NCI-H2227 (cell line): Measurements from ENCODE around the gene CXCL16.
"Not testable (repeated sequence)": the region's sequence is repeated elsewhere in the genome, so short reads cannot be mapped to it uniquely, and the experiment has no call there.

Experiments used
- DNase-seq: peaks from one replicate; lab custom pipeline; 2025; ENCODE audit not compliant: unreplicated experiment; lab: John Stamatoyannopoulos, UW

CXCL16 gene

GRCh38 chr17:4722678-4723240, 17.0 kb downstream of the CXCL16 start:
- DNase-seq: no peak

GRCh38 chr17:4721203-4722135, 18.3 kb downstream of the CXCL16 start:
- no peak for DNase-seq

GRCh38 chr17:4720787-4721186, 18.9 kb downstream of the CXCL16 start:
- no peak for DNase-seq

- DNase-seq: no peak
Observed at GRCh38 chr17:4719684-4720221, 20.0 kb downstream of the CXCL16 start.

GRCh38 chr17:4719146-4719545, 20.6 kb downstream of the CXCL16 start:
- DNase-seq: no peak

- no peak for DNase-seq
Observed at GRCh38 chr17:4718276-4718675, 21.5 kb downstream of the CXCL16 start.

- no peak for DNase-seq
Observed at GRCh38 chr17:4717791-4718190, 21.9 kb downstream of the CXCL16 start.

GRCh38 chr17:4716081-4716480, 23.6 kb downstream of the CXCL16 start:
- no peak for DNase-seq

- no peak for DNase-seq
Observed at GRCh38 chr17:4715063-4715744, 24.5 kb downstream of the CXCL16 start.

GRCh38 chr17:4714340-4715062, 25.2 kb downstream of the CXCL16 start:
- DNase-seq: not testable (repeated sequence)

GRCh38 chr17:4712526-4712925, 27.2 kb downstream of the CXCL16 start:
- DNase-seq: no peak

GRCh38 chr17:4711661-4712181, 28.0 kb downstream of the CXCL16 start:
- no peak for DNase-seq

GRCh38 chr17:4710693-4711634, 28.8 kb downstream of the CXCL16 start:
- DNase-seq: peak; percentile 45

GRCh38 chr17:4709794-4710692, 29.7 kb downstream of the CXCL16 start, which contains the start of gene ARRB2:
Gene ARRB2, plus strand, starts transcription at chr17:4710632. Its CDS starts 90 bp downstream, at chr17:4710722.
- peak; percentile 98 for DNase-seq

- DNase-seq: peak; percentile 62
Observed at GRCh38 chr17:4708436-4708835, 31.3 kb downstream of the CXCL16 start.

- no peak for DNase-seq
Observed at GRCh38 chr17:4706121-4706520, 33.6 kb downstream of the CXCL16 start.

GRCh38 chr17:4704991-4705390, 34.7 kb downstream of the CXCL16 start:
- no peak for DNase-seq

- not testable (repeated sequence) for DNase-seq
Observed at GRCh38 chr17:4704574-4704907, 35.2 kb downstream of the CXCL16 start.

GRCh38 chr17:4703330-4703691, 36.4 kb downstream of the CXCL16 start:
- DNase-seq: no peak
